ENCODE measurements around the gene KCNJ2.

The KCNJ2 gene

GRCh38 chr17:70168977-70169708, at the start of gene KCNJ2:
TSS of gene KCNJ2 (plus strand) at chr17:70169532. CDS start at chr17:70175040, 5,508 bp downstream.
- DNase-seq: no peak

GRCh38 chr17:70119545-70119944, 49.8 kb upstream of the KCNJ2 start:
- DNase-seq: no peak

- no peak for DNase-seq
Observed at GRCh38 chr17:70119983-70120382, 49.3 kb upstream of the KCNJ2 start.

- DNase-seq: no peak
Observed at GRCh38 chr17:70120425-70120824, 48.9 kb upstream of the KCNJ2 start.

- DNase-seq: no peak
Observed at GRCh38 chr17:70121126-70121525, 48.2 kb upstream of the KCNJ2 start.

- no peak for DNase-seq
Observed at GRCh38 chr17:70123193-70123592, 46.1 kb upstream of the KCNJ2 start.

- DNase-seq: no peak
Observed at GRCh38 chr17:70124723-70125122, 44.6 kb upstream of the KCNJ2 start.

- DNase-seq: no peak
Observed at GRCh38 chr17:70127221-70127873, 42.0 kb upstream of the KCNJ2 start.

GRCh38 chr17:70128727-70129238, 40.5 kb upstream of the KCNJ2 start:
- no peak for DNase-seq

GRCh38 chr17:70130289-70130688, 39.0 kb upstream of the KCNJ2 start:
- DNase-seq: no peak

- no peak for DNase-seq
Observed at GRCh38 chr17:70132505-70132904, 36.8 kb upstream of the KCNJ2 start.

GRCh38 chr17:70134042-70134441, 35.3 kb upstream of the KCNJ2 start:
- DNase-seq: no peak

- no peak for DNase-seq
Observed at GRCh38 chr17:70134777-70135176, 34.6 kb upstream of the KCNJ2 start.

GRCh38 chr17:70136131-70136530, 33.2 kb upstream of the KCNJ2 start:
- DNase-seq: no peak

GRCh38 chr17:70137451-70138230, 31.7 kb upstream of the KCNJ2 start:
- no peak for DNase-seq

GRCh38 chr17:70138291-70138865, 31.0 kb upstream of the KCNJ2 start:
- DNase-seq: no peak

GRCh38 chr17:70139449-70139993, 29.8 kb upstream of the KCNJ2 start:
- no peak for DNase-seq

- no peak for DNase-seq
Observed at GRCh38 chr17:70144260-70144846, 25.0 kb upstream of the KCNJ2 start.

- DNase-seq: no peak
Observed at GRCh38 chr17:70153210-70153609, 16.1 kb upstream of the KCNJ2 start.

GRCh38 chr17:70157151-70157550, 12.2 kb upstream of the KCNJ2 start:
- no peak for DNase-seq

- no peak for DNase-seq
Observed at GRCh38 chr17:70158180-70158579, 11.2 kb upstream of the KCNJ2 start.

GRCh38 chr17:70158591-70158990, 10.7 kb upstream of the KCNJ2 start:
- DNase-seq: no peak

GRCh38 chr17:70159980-70160379, 9.4 kb upstream of the KCNJ2 start:
- no peak for DNase-seq
